ENCODE results near the gene XDH. TPM values are rescaled to one million over a fixed set of nuclear protein-coding genes. Genes with fewer than 3 reads are reported as not detected.

XDH gene
- total RNA-seq, 3 donors from 2014 or later: not detected

DNA sequence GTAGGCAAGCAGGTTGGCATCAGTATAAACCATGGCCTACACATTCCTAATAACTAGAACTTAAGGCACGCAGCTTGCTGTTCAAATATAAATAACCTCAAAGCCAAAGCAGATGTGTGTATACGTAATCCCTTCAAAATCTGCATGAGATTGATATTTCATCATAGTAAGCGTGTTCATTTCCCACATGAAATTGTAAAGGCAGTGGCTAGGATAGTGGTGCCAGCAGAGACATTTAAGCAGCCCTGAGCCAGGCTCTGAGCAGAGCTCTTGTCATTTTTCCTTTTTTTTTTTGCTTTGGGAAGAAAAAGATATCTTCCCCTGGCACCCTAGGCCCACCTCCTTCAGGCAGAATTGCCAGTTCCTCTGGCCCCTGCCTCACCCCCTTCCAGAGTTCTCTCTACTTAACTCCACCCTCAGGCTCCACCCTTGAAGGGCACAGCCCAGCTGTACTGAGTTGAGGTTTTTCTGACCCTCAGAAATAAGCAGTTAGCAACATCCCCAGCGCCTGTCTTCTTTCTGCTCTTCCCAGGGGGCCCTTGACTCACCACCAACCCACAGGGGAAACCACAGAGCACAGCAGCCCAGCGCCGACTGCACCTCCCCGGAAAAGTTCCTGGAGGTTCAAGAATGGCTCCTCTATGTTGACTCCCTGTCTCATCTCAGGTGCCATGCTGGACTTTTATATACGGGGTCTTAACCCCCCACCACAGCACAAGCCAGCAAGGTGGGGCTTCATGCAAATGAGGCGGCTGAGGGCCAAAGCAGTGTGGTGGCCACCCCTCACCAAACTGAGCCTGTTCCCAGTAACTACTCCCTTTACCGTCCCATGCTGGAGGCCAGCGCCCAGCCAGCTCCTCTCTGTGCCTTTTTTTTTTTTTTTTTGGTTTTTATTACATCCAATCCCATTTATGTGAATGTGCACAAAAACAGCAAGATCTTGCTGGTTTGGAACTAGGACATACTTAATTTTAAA is 95.9 kb downstream of the XDH start:
- ATAC-seq (peak; percentile 63), DNase-seq (peak; percentile 28)
- no peaks in the 10 kb centered on the region for H3K27me3 Mint-ChIP-seq (ENCODE audit: low read depth)
- H3K9me3 Mint-ChIP-seq: no peaks in the 10 kb centered on the region
- no peaks in the 10 kb centered on the region for H3K36me3 Mint-ChIP-seq (ENCODE audit: insufficient read depth)
- H3K4me1 Mint-ChIP-seq (ENCODE audit: low read depth): peaks cover 55% of the 10 kb centered on the region
- peak overlapping the region; percentile 11 for H3K4me3 Mint-ChIP-seq

DNA sequence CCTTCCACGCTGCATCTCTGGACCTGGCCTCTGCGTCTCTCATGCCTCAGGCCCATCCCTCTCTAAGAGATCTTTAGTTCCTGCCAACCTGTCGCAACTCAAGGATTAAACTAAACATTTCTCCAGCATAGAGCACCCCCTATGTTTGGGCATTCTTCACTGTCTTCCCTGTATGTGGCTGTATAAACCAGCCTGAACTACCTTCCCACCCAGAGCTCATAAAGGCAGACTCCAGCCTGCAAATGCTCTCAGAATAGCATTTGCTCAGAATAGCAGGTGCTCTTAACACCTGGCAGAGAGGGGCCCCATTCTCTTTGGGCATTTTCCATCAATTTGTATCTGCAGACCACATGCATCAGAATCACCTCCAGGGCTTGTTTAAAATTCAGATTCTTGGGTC is 97.1 kb downstream of the XDH start:
- Mint-ChIP-seq H3K9me3 (no peaks in the 10 kb centered on the region), H3K27me3 (ENCODE audit: low read depth) (no peaks in the 10 kb centered on the region), H3K36me3 (ENCODE audit: insufficient read depth) (no peaks in the 10 kb centered on the region), H3K4me1 (ENCODE audit: low read depth) (peaks cover 43% of the 10 kb centered on the region), H3K4me3 (no peak overlapping the region)
- ATAC-seq: no peak
- no peak for DNase-seq

DNA sequence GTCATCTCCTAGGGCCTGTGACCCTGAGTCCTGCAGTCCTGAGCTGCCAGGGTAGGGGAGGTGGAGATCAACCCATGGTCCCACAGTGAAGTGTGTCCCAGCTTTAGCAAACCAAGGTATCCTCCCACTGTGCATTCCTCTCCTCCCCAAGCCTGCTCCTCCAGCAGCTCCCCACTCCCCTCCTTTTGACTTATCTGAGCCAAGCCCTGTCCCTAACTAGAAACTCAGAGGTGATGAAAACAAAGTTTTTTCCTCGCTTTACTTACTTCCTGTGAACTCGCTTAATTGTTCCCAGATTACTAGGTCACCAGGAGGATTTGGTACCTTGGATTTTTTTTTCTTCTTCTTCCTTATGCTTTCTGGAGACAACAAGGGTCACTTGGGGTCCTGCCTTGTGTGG is 99.8 kb downstream of the XDH start:
- H3K4me1 Mint-ChIP-seq (ENCODE audit: low read depth): peaks cover 35% of the 10 kb centered on the region
- peaks cover 8% of the 10 kb centered on the region for H3K27me3 Mint-ChIP-seq (ENCODE audit: low read depth)
- H3K4me3 Mint-ChIP-seq: no peak overlapping the region
- DNase-seq (no peak), ATAC-seq (no peak)
- H3K36me3 Mint-ChIP-seq (ENCODE audit: insufficient read depth): no peaks in the 10 kb centered on the region
- H3K9me3 Mint-ChIP-seq: peaks cover 6% of the 10 kb centered on the region

DNA sequence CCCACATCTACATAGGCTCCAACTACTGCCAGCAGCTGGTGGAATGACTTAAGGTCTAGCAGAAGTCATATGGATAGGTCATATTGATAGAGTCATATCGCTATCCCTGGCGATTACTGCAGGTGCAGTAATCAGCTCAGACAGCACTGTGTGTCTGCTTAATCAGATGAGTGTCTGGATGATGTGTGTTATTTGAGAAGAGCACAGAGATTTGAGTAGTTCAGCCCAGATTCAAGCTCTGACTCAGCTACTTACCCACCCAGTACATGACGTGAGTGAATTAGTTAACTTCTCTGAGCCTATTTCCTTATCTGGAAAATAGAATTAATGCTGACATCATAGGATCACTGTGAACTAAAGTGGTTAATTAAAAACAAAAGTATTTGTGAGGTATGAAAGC is 101.6 kb downstream of the XDH start:
- no peak for ATAC-seq
- Mint-ChIP-seq H3K4me3 (no peak overlapping the region), H3K36me3 (ENCODE audit: insufficient read depth) (no peaks in the 10 kb centered on the region), H3K4me1 (ENCODE audit: low read depth) (peaks cover 16% of the 10 kb centered on the region), H3K27me3 (ENCODE audit: low read depth) (peaks cover 11% of the 10 kb centered on the region), H3K9me3 (peaks cover 18% of the 10 kb centered on the region)
- DNase-seq: no peak

DNA sequence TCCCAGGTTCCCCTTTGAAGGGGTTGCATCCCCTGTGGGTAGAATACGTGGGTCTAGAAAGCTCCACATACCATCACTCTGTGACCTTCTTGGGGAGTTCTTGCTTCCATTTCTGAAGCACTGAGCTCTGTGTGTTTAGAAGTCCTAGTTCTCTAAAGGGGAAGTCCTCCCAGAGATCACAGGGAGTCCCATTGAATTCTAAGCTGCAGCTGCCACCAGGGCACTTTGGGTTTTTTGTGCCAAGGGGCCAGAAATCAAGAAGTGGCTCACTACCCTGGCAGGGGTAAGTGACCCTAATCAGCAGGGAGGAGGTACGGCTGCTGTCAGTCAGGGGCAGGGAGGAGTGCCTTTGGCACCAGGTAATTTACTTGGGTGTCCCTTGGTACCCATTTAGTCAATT is 109.7 kb downstream of the XDH start:
- H3K4me1 Mint-ChIP-seq (ENCODE audit: low read depth): no peaks in the 10 kb centered on the region
- peaks cover 13% of the 10 kb centered on the region for H3K9me3 Mint-ChIP-seq
- no peak for ATAC-seq
- no peaks in the 10 kb centered on the region for H3K36me3 Mint-ChIP-seq (ENCODE audit: insufficient read depth)
- H3K4me3 Mint-ChIP-seq: no peak overlapping the region
- H3K27me3 Mint-ChIP-seq (ENCODE audit: low read depth): peaks cover 4% of the 10 kb centered on the region
- DNase-seq: no peak

DNA sequence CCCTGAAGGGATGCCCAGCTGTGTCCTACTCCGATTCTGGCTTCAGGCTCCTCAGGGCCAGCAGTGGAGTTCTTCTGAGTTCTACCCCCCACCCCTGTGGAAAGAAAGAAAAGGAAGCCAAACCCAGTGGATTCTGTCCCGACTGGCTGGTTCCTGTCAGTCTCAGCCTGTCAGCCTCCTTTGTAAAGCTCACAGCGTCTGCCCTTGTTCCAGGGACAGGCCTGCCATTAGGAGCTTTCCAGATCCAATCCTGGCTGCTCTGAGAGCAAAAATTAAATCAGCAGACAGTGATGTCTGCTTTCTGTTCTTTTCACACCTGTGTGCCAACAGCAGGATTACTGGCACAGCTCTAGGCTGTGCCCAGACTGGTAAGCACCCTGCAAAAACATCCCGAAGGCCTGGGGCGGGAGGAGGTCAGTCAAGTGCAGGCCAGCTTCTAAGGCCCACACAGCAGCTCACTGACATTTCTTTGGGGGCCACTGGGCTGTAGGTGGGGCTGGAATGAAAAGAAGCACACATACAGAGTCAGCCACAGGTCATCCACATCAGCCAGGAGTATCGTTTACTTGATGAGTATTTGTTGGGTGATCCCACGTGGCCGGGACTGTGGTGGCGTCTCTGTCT is 111.5 kb downstream of the XDH start:
- Mint-ChIP-seq H3K4me1 (ENCODE audit: low read depth) (no peaks in the 10 kb centered on the region), H3K27me3 (ENCODE audit: low read depth) (peaks cover 2% of the 10 kb centered on the region), H3K36me3 (ENCODE audit: insufficient read depth) (no peaks in the 10 kb centered on the region), H3K4me3 (no peak overlapping the region), H3K9me3 (no peaks in the 10 kb centered on the region)
- DNase-seq: no peak
- no peak for ATAC-seq

DNA sequence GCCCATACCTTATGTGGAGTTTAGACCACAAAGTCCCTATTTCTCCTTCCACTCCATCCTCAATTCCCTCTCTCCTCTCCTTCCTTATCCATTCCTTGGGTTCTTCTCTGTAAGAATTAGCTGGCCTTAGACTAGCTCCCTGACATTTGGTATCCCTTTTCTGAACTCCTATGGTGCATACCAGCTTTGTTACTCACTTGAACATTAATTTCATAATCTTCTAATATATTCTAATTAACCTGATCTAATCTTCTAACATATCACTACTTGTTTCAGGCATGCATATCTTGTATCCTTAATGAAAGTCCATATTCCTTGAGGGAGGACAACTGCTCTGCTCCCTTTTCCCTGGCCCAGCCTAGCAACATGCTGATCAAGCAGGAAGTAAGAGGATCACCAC is 114.2 kb downstream of the XDH start:
- H3K4me3 Mint-ChIP-seq: no peak overlapping the region
- no peaks in the 10 kb centered on the region for H3K36me3 Mint-ChIP-seq (ENCODE audit: insufficient read depth)
- H3K27me3 Mint-ChIP-seq (ENCODE audit: low read depth): peaks cover 4% of the 10 kb centered on the region
- H3K9me3 Mint-ChIP-seq: no peaks in the 10 kb centered on the region
- no peak for DNase-seq
- no peaks in the 10 kb centered on the region for H3K4me1 Mint-ChIP-seq (ENCODE audit: low read depth)
- no peak for ATAC-seq

DNA sequence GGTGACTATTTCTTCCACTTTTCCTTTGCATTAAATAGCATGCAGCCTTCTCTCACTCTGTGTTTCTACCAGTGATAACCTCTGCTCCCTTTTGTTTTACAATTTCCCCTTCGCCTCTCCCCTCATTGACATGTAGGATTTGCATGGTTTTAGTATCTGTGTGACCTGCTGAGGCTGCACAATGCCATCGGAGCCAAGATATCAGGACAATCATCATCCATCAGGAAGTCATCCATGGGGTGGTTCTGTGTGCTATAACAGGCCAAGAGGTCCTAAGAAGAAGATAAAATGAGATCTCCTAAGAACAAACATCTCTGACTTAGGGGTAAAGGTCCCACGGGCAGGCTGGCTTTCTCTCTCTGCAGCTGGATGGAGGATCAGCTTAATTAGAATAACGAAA is 115.0 kb downstream of the XDH start:
- Mint-ChIP-seq H3K4me1 (ENCODE audit: low read depth) (no peaks in the 10 kb centered on the region), H3K27me3 (ENCODE audit: low read depth) (peaks cover 4% of the 10 kb centered on the region), H3K4me3 (no peak overlapping the region), H3K36me3 (ENCODE audit: insufficient read depth) (no peaks in the 10 kb centered on the region), H3K9me3 (no peaks in the 10 kb centered on the region)
- DNase-seq: no peak
- no peak for ATAC-seq

DNA sequence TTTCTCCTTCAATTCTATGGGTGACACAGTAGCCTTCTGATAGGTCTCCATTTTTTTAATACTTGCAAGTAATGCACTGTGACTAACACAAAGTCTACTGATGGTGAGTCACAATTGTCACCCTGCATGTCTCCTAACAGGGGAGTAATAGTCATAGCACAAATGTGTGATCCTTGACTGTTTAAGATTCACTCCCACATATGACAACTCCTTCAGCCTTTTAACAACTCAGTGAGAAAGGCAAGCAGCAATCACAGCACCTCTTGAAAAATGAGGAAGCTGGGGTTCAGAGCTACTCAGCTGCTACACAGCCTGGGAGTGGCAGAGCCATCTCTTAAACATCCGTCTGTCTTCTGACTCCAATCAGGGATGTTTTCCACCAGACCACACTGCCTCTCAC is 116.8 kb downstream of the XDH start:
- no peaks in the 10 kb centered on the region for H3K36me3 Mint-ChIP-seq (ENCODE audit: insufficient read depth)

DNA sequence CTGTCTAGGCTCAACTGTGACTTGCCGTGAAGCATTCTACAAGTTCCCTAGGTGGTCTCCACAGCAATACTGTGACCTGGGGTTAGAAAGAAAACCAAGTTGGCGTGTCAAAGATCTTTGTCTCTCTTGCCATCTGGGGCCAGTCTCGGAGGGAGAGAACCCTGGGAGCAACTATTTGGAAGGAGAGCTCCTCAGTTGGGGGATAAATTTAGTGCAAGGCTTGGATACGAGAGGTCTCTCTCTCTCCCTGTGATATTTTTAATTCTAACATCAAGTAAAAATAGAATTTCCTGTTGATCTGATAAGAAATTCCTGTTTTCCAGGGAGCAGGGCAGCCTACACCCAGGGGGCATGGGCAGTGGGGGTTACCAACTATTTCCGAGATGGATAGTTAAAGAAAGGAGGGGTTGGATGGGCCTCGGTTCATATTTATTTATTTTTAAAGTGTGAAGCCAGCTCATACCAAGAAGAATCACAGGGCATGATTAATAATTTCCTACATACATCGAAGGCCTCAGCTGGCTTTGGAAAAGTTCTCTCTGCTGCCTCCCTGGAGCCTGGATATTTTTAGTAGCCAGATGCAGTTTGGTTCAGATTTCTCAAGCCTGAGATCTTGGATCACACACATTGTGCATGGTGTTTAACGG is 117.8 kb downstream of the XDH start:
- ATAC-seq: no peak
- Mint-ChIP-seq H3K9me3 (no peaks in the 10 kb centered on the region), H3K4me3 (no peak overlapping the region)

More for the DNA sequence above, 116.8 kb downstream of the XDH start:
- no peak overlapping the region for H3K4me3 Mint-ChIP-seq
- ATAC-seq (peak; percentile 90 to 95), DNase-seq (no peak)
- peaks cover 4% of the 10 kb centered on the region for H3K27me3 Mint-ChIP-seq (ENCODE audit: low read depth)
- no peaks in the 10 kb centered on the region for H3K9me3 Mint-ChIP-seq
- no peaks in the 10 kb centered on the region for H3K4me1 Mint-ChIP-seq (ENCODE audit: low read depth)

DNA sequence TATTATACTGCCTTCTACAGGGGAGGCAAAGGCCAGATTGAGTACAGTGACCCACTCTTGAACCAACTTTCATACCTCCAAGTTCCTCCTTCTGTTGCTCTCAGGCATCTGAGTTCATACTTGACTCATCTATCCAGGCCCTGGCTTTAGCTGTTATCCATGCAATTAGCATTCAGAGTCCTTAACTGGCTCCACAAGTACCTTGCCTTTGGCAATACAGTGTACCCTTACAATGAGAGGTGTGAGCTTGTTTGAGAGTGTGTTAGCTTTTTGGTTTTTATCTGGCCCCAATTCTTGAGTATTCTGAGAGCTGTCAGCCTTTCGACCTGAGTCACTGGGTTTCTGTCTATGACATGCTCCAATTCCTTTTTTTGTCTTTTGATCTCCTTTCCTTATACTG is 120.3 kb downstream of the XDH start:
- Mint-ChIP-seq H3K4me3 (no peak overlapping the region), H3K9me3 (no peaks in the 10 kb centered on the region), H3K36me3 (ENCODE audit: insufficient read depth) (no peaks in the 10 kb centered on the region), H3K27me3 (ENCODE audit: low read depth) (peaks cover 4% of the 10 kb centered on the region), H3K4me1 (ENCODE audit: low read depth) (no peaks in the 10 kb centered on the region)
- ATAC-seq: no peak
- no peak for DNase-seq

More for the DNA sequence above, 117.8 kb downstream of the XDH start:
- peaks cover 4% of the 10 kb centered on the region for H3K27me3 Mint-ChIP-seq (ENCODE audit: low read depth)
- H3K36me3 Mint-ChIP-seq (ENCODE audit: insufficient read depth): no peaks in the 10 kb centered on the region
- DNase-seq: no peak
- no peaks in the 10 kb centered on the region for H3K4me1 Mint-ChIP-seq (ENCODE audit: low read depth)

DNA sequence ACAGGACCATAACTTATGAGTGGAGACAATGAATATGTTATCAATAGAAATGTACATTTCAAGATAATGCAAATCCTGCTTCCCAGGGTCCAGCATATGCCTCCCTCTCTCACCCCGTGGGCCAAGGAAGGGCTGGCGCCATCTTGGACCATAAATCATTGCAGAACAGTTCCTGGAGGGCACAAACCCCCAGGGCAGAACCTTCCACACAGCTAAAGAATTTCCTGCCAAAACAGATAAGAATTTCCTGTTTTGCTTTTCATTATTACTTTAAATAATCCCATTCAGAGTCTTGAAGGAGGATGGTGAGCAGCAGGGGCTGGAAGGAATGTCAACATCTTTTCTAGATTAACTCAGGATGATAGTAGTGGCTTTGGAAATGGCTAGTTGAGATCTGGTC is 126.9 kb downstream of the XDH start:
- H3K27me3 Mint-ChIP-seq (ENCODE audit: low read depth): no peaks in the 10 kb centered on the region
- ATAC-seq (no peak), DNase-seq (no peak)
- no peaks in the 10 kb centered on the region for H3K9me3 Mint-ChIP-seq
- H3K36me3 Mint-ChIP-seq (ENCODE audit: insufficient read depth): no peaks in the 10 kb centered on the region
- no peaks in the 10 kb centered on the region for H3K4me1 Mint-ChIP-seq (ENCODE audit: low read depth)
- H3K4me3 Mint-ChIP-seq: no peak overlapping the region

DNA sequence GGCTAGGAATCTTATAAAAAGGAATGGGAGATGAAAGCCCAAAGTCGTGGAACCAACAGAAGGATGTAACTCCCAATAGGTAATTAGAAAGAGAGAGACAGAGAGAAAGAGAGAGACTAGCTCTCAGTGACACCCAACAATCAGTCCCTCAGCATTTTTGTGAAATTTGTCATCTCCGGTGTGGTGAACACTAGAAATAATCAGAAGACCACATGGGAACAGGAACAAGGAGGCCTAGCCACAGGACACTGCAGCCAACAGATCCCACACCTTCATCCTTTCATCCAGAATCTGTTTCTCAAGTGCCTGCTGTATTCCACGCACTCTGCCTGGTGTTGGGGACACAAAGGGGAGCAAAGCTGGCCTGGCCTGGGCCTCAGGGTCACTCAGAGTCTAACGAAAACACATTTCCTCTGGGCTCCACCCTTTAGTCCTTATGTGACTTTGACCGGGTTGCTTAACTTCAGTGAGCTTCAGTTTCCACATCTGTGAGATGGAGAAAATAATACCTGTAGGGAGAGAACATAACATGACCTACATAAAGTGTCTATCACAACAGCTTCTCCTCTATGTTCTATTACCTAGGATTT is 127.5 kb downstream of the XDH start:
- Mint-ChIP-seq H3K36me3 (ENCODE audit: insufficient read depth) (no peaks in the 10 kb centered on the region), H3K27me3 (ENCODE audit: low read depth) (no peaks in the 10 kb centered on the region), H3K4me3 (no peak overlapping the region), H3K9me3 (no peaks in the 10 kb centered on the region), H3K4me1 (ENCODE audit: low read depth) (no peaks in the 10 kb centered on the region)
- no peak for ATAC-seq
- no peak for DNase-seq

DNA sequence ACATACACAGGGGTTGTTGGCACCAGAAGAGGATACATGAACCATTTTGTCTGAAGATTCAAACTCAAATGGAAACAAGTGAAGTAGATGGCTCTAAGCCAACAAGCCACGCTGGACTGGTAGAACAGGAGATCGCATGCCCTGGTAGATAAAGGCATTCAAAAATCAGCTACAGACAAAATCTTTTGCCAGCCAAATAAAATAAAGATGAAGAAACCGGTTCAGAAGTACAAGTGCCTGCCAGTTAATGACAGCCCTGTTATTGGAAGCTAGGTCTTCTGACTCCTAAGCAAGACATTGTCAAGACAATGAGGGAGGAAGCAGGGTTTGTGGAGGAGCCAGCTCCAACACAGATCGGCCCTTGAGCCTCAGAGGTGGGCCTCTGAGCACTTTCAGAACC is 128.3 kb downstream of the XDH start:
- Mint-ChIP-seq H3K4me1 (ENCODE audit: low read depth) (no peaks in the 10 kb centered on the region), H3K36me3 (ENCODE audit: insufficient read depth) (no peaks in the 10 kb centered on the region), H3K9me3 (no peaks in the 10 kb centered on the region), H3K4me3 (no peak overlapping the region), H3K27me3 (ENCODE audit: low read depth) (no peaks in the 10 kb centered on the region)
- no peak for DNase-seq
- ATAC-seq: no peak

Data from activated T-cell treated with anti-CD3 and anti-CD28 coated beads, Interleukin-2, amount 50 U/mL, for 4 hours (primary cell).